Gastrocnemius medialis (tissue), 4 donors: ENCODE measurements around the gene LRRC61.

ENCODE experiments used
- POLR2A ChIP-seq, 2 donors: fragments of 450-650 bp; IDR thresholded peaks; one replicate each; pipeline ENCODE4 v1.6.1; 2017; ENCODE audit warnings: antibody characterized with exemption in 2 of 2, mild to moderate bottlenecking in 2 of 2, moderate library complexity in 2 of 2
- TF ChIP-seq, protein P1 (sequence below), 5 experiments: fragments of 450-650 bp in 3 of 5; fragments of 200-600 bp in 2 of 5; sonication (generic) in 2 of 5; IDR thresholded peaks in 4 of 5; conservative IDR thresholded peaks in 1 of 5; 1 replicate in 4 of 5; 2 replicates in 1 of 5; pipeline ENCODE4 v1.5.1; 2016 to 2019; ENCODE audit warnings: antibody characterized with exemption in 5 of 5, mild to moderate bottlenecking in 3 of 5, moderate library complexity in 3 of 5

DNA sequence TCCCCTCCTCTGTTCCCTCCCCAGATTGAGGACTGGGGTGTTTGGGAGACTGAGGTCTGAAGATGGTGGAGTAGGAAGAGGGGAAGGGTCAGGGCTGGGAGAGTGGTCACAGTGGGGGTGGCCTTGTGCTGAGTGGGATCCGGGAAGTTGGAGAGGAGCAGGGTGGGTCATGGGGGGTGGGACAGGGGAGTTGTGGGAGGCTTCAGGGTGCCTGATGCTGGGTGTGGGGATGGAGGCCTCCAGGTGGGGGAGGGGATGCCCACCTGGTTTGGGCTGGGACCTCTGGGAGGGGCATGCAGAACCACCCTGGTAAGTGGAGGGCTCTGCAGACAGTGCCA, 58.6 kb downstream of the LRRC61 start:
- TF ChIP-seq, protein P1, sequence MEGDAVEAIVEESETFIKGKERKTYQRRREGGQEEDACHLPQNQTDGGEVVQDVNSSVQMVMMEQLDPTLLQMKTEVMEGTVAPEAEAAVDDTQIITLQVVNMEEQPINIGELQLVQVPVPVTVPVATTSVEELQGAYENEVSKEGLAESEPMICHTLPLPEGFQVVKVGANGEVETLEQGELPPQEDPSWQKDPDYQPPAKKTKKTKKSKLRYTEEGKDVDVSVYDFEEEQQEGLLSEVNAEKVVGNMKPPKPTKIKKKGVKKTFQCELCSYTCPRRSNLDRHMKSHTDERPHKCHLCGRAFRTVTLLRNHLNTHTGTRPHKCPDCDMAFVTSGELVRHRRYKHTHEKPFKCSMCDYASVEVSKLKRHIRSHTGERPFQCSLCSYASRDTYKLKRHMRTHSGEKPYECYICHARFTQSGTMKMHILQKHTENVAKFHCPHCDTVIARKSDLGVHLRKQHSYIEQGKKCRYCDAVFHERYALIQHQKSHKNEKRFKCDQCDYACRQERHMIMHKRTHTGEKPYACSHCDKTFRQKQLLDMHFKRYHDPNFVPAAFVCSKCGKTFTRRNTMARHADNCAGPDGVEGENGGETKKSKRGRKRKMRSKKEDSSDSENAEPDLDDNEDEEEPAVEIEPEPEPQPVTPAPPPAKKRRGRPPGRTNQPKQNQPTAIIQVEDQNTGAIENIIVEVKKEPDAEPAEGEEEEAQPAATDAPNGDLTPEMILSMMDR (IDR thresholded peaks at IDR 0.05 in 4 of 5, conservative IDR thresholded peaks at IDR 0.05 in 1 of 5) = no peak
- no peak for TF ChIP-seq POLR2A (IDR thresholded peaks at IDR 0.05)
